ENCODE data around the gene VAT1L.

The VAT1L gene

GRCh38 chr16:77868478-77868877 lies 80.1 kb downstream of the VAT1L start:
- H3K9me3 ChIP-seq (ENCODE audit: insufficient read depth, low read length): no peaks in the 10 kb centered on the region
- peaks cover 5% of the 10 kb centered on the region for H3K4me1 ChIP-seq (ENCODE audit: insufficient read depth, insufficient read length)
- H3K27me3 ChIP-seq (ENCODE audit: insufficient read depth, insufficient read length): no peaks in the 10 kb centered on the region
- no peak for TF ChIP-seq ZNF274 (IDR thresholded peaks at IDR 0.05; ENCODE audit: low read depth, low read length)
- no peak for TF ChIP-seq YY1 (IDR thresholded peaks at IDR 0.05; ENCODE audit: insufficient read depth, insufficient read length)
- no peak for TF ChIP-seq SUZ12 (IDR thresholded peaks at IDR 0.05; ENCODE audit: extremely low read depth, insufficient read depth, insufficient read length)
- no peak for DNase-seq (ENCODE audit: low read depth, low spot score)
- H3K4me3 ChIP-seq (ENCODE audit: insufficient read length, low read depth): no peak overlapping the region
- peaks cover 4% of the 10 kb centered on the region for H3K36me3 ChIP-seq (ENCODE audit: insufficient read depth, insufficient read length, low read length)
- no peak overlapping the region for H3K9ac ChIP-seq (ENCODE audit: insufficient read length, low read depth)

DNA sequence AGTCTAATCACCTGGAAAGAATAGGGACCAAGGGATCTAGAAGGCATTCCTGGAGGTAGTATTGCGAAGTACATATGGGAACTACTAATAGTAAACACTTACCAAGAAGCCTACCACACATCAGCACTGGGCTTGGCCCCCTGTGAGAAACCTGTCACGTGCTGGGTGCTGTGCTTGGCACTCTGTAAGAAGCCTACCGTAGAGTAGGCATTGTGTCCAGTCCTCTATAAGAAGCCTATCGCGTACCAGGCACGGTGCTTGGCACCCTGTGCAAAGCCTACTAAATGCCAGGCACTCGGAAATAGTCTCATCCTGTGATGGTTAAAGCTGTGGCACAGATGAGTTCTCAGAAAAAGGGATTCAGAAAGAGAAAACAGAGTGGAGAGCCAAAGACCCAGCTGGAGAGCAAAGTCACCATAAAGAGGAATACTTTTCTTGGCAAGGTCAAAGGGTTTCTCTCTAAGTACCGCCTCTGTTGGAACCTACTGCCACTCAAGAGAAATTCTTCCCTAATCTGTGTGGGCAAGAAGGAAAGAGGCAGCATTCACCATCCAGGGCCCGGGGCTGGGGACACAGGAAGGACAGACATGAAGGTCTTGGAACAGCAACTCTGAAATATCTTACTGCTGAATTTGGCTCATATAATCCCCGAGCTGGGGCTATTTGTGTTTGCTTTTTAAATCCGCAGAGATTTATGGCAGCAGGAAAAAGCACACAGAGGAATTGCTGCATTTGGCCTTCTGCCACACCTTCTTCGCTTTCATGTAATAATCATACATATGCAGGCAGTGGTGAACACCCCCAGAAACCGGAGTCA lies 81.8 kb downstream of the VAT1L start:
- DNase-seq (ENCODE audit: low read depth, low spot score): no peak
- H3K9ac ChIP-seq (ENCODE audit: insufficient read length, low read depth): no peak overlapping the region
- no peaks in the 10 kb centered on the region for H3K36me3 ChIP-seq (ENCODE audit: insufficient read depth, insufficient read length, low read length)
- H3K4me3 ChIP-seq (ENCODE audit: insufficient read length, low read depth): no peak overlapping the region
- no peaks in the 10 kb centered on the region for H3K27me3 ChIP-seq (ENCODE audit: insufficient read depth, insufficient read length)
- no peak for TF ChIP-seq ZNF274 (IDR thresholded peaks at IDR 0.05; ENCODE audit: low read depth, low read length)
- no peak for TF ChIP-seq SUZ12 (IDR thresholded peaks at IDR 0.05; ENCODE audit: extremely low read depth, insufficient read depth, insufficient read length)
- no peak for TF ChIP-seq YY1 (IDR thresholded peaks at IDR 0.05; ENCODE audit: insufficient read depth, insufficient read length)
- peaks cover 5% of the 10 kb centered on the region for H3K4me1 ChIP-seq (ENCODE audit: insufficient read depth, insufficient read length)
- H3K9me3 ChIP-seq (ENCODE audit: insufficient read depth, low read length): no peaks in the 10 kb centered on the region

GRCh38 chr16:77871932-77872331 lies 83.6 kb downstream of the VAT1L start:
- H3K4me1 ChIP-seq (ENCODE audit: insufficient read depth, insufficient read length): peaks cover 5% of the 10 kb centered on the region
- TF ChIP-seq SUZ12 (IDR thresholded peaks at IDR 0.05; ENCODE audit: extremely low read depth, insufficient read depth, insufficient read length) (no peak), YY1 (IDR thresholded peaks at IDR 0.05; ENCODE audit: insufficient read depth, insufficient read length) (no peak), ZNF274 (IDR thresholded peaks at IDR 0.05; ENCODE audit: low read depth, low read length) (no peak)

DNA sequence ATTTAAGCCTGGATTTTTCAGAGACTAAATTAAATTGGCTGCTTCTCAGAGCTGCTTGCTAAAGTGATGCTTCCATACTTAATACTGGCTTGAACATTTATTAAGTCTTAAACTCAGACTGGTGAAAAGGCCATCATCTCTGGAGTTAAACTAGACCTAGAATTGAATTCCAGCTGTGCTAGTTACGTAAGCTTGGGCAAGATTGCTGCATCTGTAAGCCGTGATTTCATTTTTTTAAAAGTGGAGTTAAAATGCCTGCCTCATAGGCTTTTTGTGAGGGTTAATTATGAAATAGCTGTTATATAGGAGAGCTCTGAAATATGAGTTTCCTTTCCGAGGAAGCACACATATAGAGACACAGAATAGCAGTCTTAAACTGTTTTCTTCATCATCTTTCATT lies 84.7 kb downstream of the VAT1L start:
- no peak for DNase-seq (ENCODE audit: low read depth, low spot score)
- TF ChIP-seq YY1 (IDR thresholded peaks at IDR 0.05; ENCODE audit: insufficient read depth, insufficient read length): no peak
- TF ChIP-seq ZNF274 (IDR thresholded peaks at IDR 0.05; ENCODE audit: low read depth, low read length): no peak
- no peak for TF ChIP-seq SUZ12 (IDR thresholded peaks at IDR 0.05; ENCODE audit: extremely low read depth, insufficient read depth, insufficient read length)
- no peaks in the 10 kb centered on the region for H3K9me3 ChIP-seq (ENCODE audit: insufficient read depth, low read length)
- no peaks in the 10 kb centered on the region for H3K36me3 ChIP-seq (ENCODE audit: insufficient read depth, insufficient read length, low read length)
- no peak overlapping the region for H3K4me3 ChIP-seq (ENCODE audit: insufficient read length, low read depth)
- H3K4me1 ChIP-seq (ENCODE audit: insufficient read depth, insufficient read length): peaks cover 5% of the 10 kb centered on the region
- no peak overlapping the region for H3K9ac ChIP-seq (ENCODE audit: insufficient read length, low read depth)
- H3K27me3 ChIP-seq (ENCODE audit: insufficient read depth, insufficient read length): no peaks in the 10 kb centered on the region

More at GRCh38 chr16:77871932-77872331, 83.6 kb downstream of the VAT1L start:
- Histone ChIP-seq H3K4me3 (ENCODE audit: insufficient read length, low read depth) (no peak overlapping the region), H3K9ac (ENCODE audit: insufficient read length, low read depth) (no peak overlapping the region), H3K9me3 (ENCODE audit: insufficient read depth, low read length) (no peaks in the 10 kb centered on the region), H3K36me3 (ENCODE audit: insufficient read depth, insufficient read length, low read length) (no peaks in the 10 kb centered on the region), H3K27me3 (ENCODE audit: insufficient read depth, insufficient read length) (no peaks in the 10 kb centered on the region)
- no peak for DNase-seq (ENCODE audit: low read depth, low spot score)

- DNase-seq (ENCODE audit: low read depth, low spot score): no peak
- H3K36me3 ChIP-seq (ENCODE audit: insufficient read depth, insufficient read length, low read length): no peaks in the 10 kb centered on the region
- peaks cover 3% of the 10 kb centered on the region for H3K4me1 ChIP-seq (ENCODE audit: insufficient read depth, insufficient read length)
- no peak for TF ChIP-seq YY1 (IDR thresholded peaks at IDR 0.05; ENCODE audit: insufficient read depth, insufficient read length)
- no peak for TF ChIP-seq SUZ12 (IDR thresholded peaks at IDR 0.05; ENCODE audit: extremely low read depth, insufficient read depth, insufficient read length)
- no peak for TF ChIP-seq ZNF274 (IDR thresholded peaks at IDR 0.05; ENCODE audit: low read depth, low read length)
- no peaks in the 10 kb centered on the region for H3K27me3 ChIP-seq (ENCODE audit: insufficient read depth, insufficient read length)
- no peaks in the 10 kb centered on the region for H3K9me3 ChIP-seq (ENCODE audit: insufficient read depth, low read length)
- H3K9ac ChIP-seq (ENCODE audit: insufficient read length, low read depth): no peak overlapping the region
- H3K4me3 ChIP-seq (ENCODE audit: insufficient read length, low read depth): no peak overlapping the region
These were observed 86.0 kb downstream of the VAT1L start for GRCh38 chr16:77874347-77874746.

GRCh38 chr16:77876776-77877175 lies 88.4 kb downstream of the VAT1L start:
- H3K36me3 ChIP-seq (ENCODE audit: insufficient read depth, insufficient read length, low read length): peaks cover 5% of the 10 kb centered on the region
- no peak overlapping the region for H3K9ac ChIP-seq (ENCODE audit: insufficient read length, low read depth)
- H3K9me3 ChIP-seq (ENCODE audit: insufficient read depth, low read length): no peaks in the 10 kb centered on the region
- TF ChIP-seq ZNF274 (IDR thresholded peaks at IDR 0.05; ENCODE audit: low read depth, low read length) (no peak), SUZ12 (IDR thresholded peaks at IDR 0.05; ENCODE audit: extremely low read depth, insufficient read depth, insufficient read length) (no peak), YY1 (IDR thresholded peaks at IDR 0.05; ENCODE audit: insufficient read depth, insufficient read length) (no peak)
- H3K4me1 ChIP-seq (ENCODE audit: insufficient read depth, insufficient read length): no peaks in the 10 kb centered on the region
- no peaks in the 10 kb centered on the region for H3K27me3 ChIP-seq (ENCODE audit: insufficient read depth, insufficient read length)
- DNase-seq (ENCODE audit: low read depth, low spot score): no peak
- no peak overlapping the region for H3K4me3 ChIP-seq (ENCODE audit: insufficient read length, low read depth)

- no peaks in the 10 kb centered on the region for H3K9me3 ChIP-seq (ENCODE audit: insufficient read depth, low read length)
- no peak overlapping the region for H3K9ac ChIP-seq (ENCODE audit: insufficient read length, low read depth)
- no peak for DNase-seq (ENCODE audit: low read depth, low spot score)
- H3K27me3 ChIP-seq (ENCODE audit: insufficient read depth, insufficient read length): no peaks in the 10 kb centered on the region
- H3K4me3 ChIP-seq (ENCODE audit: insufficient read length, low read depth): no peak overlapping the region
- H3K4me1 ChIP-seq (ENCODE audit: insufficient read depth, insufficient read length): no peaks in the 10 kb centered on the region
- TF ChIP-seq ZNF274 (IDR thresholded peaks at IDR 0.05; ENCODE audit: low read depth, low read length) (no peak), SUZ12 (IDR thresholded peaks at IDR 0.05; ENCODE audit: extremely low read depth, insufficient read depth, insufficient read length) (no peak), YY1 (IDR thresholded peaks at IDR 0.05; ENCODE audit: insufficient read depth, insufficient read length) (no peak)
- peaks cover 5% of the 10 kb centered on the region for H3K36me3 ChIP-seq (ENCODE audit: insufficient read depth, insufficient read length, low read length)
These were observed 89.5 kb downstream of the VAT1L start for GRCh38 chr16:77877712-77878347.

Data from NT2/D1 (cell line).